Neural cell (in vitro differentiated cells): ENCODE data around the gene HIVEP2.

Experiments
- CTCF ChIP-seq: fragments of 450-650 bp; IDR thresholded peaks from 2 replicates; pipeline ENCODE4 v1.5.1; 2014; ENCODE audit warnings: antibody characterized with exemption, mild to moderate bottlenecking, moderate library complexity; ENCODE audit not compliant: poor library complexity, severe bottlenecking
- EP300 ChIP-seq: fragments of 450-650 bp; conservative IDR thresholded peaks from 2 replicates; pipeline ENCODE4 v1.6.1; 2014; ENCODE audit warnings: antibody characterized with exemption, mild to moderate bottlenecking, moderate library complexity; ENCODE audit not compliant: poor library complexity, severe bottlenecking
- EZH2 ChIP-seq: fragments of 200-600, 300-800 bp; shearing (Covaris generic), sonication (generic); IDR thresholded peaks from 2 replicates; pipeline ENCODE4 v1.6.1; 2014; ENCODE audit warnings: antibody characterized with exemption, low read length, borderline replicate concordance, mild to moderate bottlenecking; ENCODE audit not compliant: insufficient read depth, poor library complexity, severe bottlenecking
- RAD21 ChIP-seq: fragments of 450-650 bp; conservative IDR thresholded peaks from 2 replicates; pipeline ENCODE4 v1.6.1; 2014; ENCODE audit warnings: antibody characterized with exemption, mild to moderate bottlenecking, moderate library complexity
- SMC3 ChIP-seq: fragments of 450-650 bp; conservative IDR thresholded peaks from 2 replicates; pipeline ENCODE4 v1.6.1; 2014; ENCODE audit warnings: antibody characterized with exemption, mild to moderate bottlenecking, moderate library complexity; ENCODE audit not compliant: poor library complexity

GRCh38 chr6:142787422-142787821 lies 157.6 kb downstream of the HIVEP2 start:
- TF ChIP-seq CTCF (no peak), EP300 (no peak), SMC3 (no peak), RAD21 (no peak), EZH2 (no peak)
